Melanocyte of skin (primary cell): ENCODE results near the gene PAGE3. TPM values are rescaled to one million over a fixed set of nuclear protein-coding genes. Genes with fewer than 3 reads are reported as not detected.

ENCODE experiments used
- total RNA-seq, 2 donors: library from RNA; depleted of rRNA; stranded (reverse); fragments of >200 nt; gene quantifications; 2 replicates each; pipeline ENCODE4 v1.2.3, GENCODE V29; 2012

PAGE3 gene, protein sequence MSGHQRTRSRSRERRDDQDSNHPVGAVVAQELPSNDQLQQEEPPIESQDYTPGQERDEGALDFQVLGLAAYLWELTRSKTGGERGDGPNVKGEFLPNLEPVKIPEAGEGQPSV
- not detected for total RNA-seq

DNA sequence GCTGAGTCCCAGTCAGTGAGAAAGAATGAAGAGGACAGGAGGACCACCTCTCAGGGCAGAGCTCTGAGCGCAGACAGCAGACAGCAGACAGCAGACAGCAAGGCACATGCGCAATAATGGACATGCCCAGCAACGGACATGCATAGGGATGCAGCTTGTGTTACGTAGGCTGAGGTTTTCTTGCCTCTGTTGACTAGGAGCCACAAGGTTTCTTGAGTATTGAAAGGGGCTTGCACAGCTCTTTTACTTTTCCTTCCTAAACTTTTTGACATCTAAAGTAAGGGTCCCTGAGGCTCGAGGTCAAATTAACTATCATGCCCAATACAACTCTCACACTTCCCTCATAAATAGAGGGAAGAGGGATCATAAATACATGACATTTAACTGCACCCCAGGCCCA is at the start of gene PAGE3:
PAGE3 (minus strand) TSS at position 101 of the 400 bp plus-strand sequence. CDS start 1,013 bp downstream, outside the sequence.

DNA sequence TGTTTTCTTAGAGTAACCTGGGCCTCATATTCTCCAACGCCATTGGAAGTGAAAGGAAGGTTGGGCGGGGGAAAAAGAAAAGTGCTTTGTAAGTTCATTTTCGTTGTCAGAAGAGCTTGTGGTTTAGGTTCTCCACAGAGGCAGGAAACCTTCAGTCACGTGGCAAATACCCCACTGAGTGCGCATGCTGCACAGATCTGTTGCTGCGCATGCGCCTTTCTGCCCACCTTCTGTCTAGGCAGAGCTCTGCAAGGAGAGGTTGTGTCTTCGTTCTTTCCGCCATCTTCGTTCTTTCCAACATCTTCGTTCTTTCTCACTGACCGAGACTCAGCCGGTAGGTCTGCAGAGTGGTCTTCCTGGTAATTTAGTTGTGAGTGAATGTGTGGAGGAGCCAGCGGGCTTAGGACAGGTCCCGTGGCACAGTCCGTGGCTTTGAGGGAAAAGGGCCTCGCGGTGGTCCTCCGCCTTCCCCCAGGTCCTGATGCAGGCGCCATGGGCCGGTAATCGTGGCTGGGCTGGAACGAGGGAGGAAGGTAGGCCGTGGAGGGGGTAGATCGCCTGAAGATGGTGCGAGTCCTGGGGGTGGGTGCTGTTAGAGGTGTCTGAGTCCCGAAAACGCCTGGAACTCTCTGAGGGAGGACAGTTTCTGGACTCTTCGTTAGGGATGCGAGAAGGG is 44.5 kb downstream of the PAGE3 start, which contains the start of gene PAGE5:
PAGE5 (plus strand) TSS at position 228 of the 676 bp plus-strand sequence. CDS start 1,037 bp downstream, outside the sequence.

Other genes starting within 250 kb of the PAGE3 start
- gene ALAS2, start 233.9 kb downstream of the PAGE3 start, total RNA-seq: not detected
- not detected for gene PAGE2B, start 189.9 kb downstream of the PAGE3 start, total RNA-seq
- not detected for gene PAGE2, start 175.9 kb downstream of the PAGE3 start, total RNA-seq
- gene PAGE5, start 44.6 kb downstream of the PAGE3 start, total RNA-seq: not detected
- 10 to 100 TPM; 17.2 to 22.6 TPM for gene MAGEH1, start 187.2 kb upstream of the PAGE3 start, total RNA-seq
- gene USP51, start 224.9 kb upstream of the PAGE3 start, total RNA-seq: 1 to 10 TPM; 4.3 to 7.9 TPM